ENCODE results near the gene CELF1. TPM values are rescaled to one million over a fixed set of nuclear protein-coding genes. Genes with fewer than 3 reads are reported as not detected.

The CELF1 gene
- total RNA-seq, 2 experiments from 2014 or later = 108 to 118 TPM

DNA sequence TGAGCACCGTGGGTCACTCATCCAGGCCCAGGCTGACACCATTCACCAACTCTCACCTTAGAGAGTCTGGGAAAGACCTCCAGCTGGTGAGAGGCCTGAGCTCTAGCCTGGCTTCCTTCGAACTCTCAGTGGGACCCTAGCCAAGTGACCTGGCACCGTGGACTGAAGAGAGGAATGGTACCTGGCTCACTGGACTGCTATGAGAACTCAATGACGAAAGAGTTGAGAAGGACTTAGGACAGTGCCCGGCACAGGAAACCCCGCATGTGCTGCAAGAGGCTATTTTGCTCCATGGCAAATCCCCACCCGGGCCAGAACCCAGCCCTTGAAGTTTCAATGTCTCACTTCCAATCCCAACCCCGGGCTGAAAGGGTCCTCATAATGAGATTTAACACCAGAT lies 103.4 kb downstream of the CELF1 start:
- DNase-seq (no peak), ATAC-seq (no peak)
- Mint-ChIP-seq H3K27me3 (no peaks in the 10 kb centered on the region), H3K4me3 (no peak overlapping the region), H3K9me3 (ENCODE audit: low read depth) (no peaks in the 10 kb centered on the region), H3K36me3 (peaks cover 1% of the 10 kb centered on the region), H3K27ac (no peak overlapping the region), H3K4me1 (peaks cover 4% of the 10 kb centered on the region)
- CTCF ChIA-PET = no interaction called here

DNA sequence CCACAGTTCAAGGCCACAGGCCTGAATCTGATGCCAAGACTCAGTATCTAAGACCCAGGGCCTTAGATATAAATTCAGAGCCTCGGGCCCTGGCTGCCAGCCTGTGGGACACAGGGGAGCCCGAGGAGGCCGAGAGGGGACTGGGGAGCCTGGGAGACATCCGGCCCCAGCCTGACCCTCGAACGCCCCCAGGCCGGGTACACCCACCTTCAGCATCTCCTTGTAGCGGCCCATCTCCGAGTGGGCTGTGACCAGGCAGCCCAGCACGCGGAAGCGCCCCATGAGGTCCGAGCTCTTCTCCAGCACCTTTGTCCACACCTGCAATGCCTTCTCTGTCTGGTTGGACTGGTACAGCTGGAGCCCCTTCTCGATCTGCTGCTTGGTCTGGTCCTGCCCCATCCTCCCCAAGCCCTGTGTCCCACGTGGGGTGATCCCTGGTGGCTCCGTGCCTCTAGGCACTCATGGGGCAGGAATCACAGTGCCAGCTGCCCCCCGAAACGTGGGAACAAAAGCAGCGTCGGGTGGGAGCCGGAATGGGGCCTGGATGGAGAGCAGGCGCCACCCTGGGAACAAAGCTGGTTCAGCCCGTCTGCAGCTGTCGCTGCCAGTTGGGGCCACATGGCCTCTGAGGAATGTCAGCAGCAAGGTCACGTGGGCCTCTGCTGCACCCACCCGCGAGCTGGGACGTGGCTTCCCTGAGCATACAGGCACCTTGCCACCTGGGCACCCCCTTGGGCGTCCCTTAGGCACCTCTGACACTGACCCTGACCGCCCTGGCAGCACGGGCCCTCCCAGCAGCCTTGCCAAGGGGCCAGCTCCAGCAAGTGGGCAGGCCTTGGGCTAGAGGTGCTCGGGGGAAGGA lies 104.1 kb downstream of the CELF1 start, which contains the start of gene RAPSN:
TSS of gene RAPSN (minus strand) at position 571 of the 862 bp plus-strand sequence. CDS start at position 399, 172 bp downstream.
- ATAC-seq = no peak
- H3K27ac Mint-ChIP-seq = no peak within 1 kb of the TSS

DNA sequence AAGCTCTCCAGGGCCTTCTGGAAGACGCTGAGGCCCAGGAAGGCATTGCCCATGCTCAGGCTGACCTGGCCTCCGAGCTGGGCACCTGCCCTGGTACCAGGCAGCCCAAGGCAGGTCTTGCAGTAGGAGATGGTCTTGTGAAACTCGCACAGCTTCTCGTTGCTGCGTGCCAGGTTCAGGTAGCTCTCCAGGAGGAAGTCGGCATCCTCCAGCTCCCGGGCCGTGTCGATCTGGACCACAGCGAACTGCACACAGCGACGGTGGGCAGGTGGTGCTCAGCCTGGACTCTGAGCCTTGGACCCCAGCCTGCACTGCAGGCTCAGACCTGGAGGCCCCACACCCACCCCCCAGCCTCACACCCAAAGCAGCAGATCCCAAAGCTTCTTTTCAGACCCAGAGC lies 105.0 kb downstream of the CELF1 start:
- CTCF ChIA-PET = interaction anchor here (1.2 to 1.4 kb wide), 2 partner anchors 10 to 74 kb away, joined by 3 read pairs; no protein-coding TSS in a partner anchor

More for the DNA sequence above, 104.1 kb downstream of the CELF1 start, which contains the start of gene RAPSN:
- no peak for DNase-seq
- Mint-ChIP-seq H3K27me3 (no peaks in the 10 kb centered on the region), H3K9me3 (ENCODE audit: low read depth) (no peaks in the 10 kb centered on the region), H3K4me1 (no peaks in the 10 kb centered on the region), H3K36me3 (no peaks in the 10 kb centered on the region), H3K4me3 (no peak within 1 kb of the TSS)
- CTCF ChIA-PET = interaction anchor here (1.2 to 1.4 kb wide), 2 partner anchors 9 to 75 kb away, joined by 3 read pairs; no protein-coding TSS in a partner anchor

DNA sequence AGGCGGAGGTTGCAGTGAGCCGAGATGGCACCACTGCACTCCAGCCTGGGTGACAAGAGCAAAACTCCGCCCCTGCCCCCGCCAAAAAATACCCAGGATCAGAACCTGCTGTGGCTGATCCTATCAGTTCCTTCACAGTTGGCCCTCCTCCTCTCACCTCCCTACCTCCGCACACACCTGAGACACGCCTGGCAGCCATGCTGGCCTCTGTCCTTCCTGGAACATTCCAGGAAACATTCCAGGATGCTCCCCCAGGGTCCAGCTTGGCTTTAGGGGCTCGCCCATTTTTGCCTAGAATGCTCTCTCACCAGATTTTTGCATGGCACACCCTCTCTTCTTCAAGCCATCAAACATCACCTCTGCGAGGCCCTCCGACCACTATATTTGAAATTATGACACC lies 106.1 kb downstream of the CELF1 start:
- no peaks in the 10 kb centered on the region for H3K9me3 Mint-ChIP-seq (ENCODE audit: low read depth)
- H3K4me3 Mint-ChIP-seq = no peak overlapping the region
- no peaks in the 10 kb centered on the region for H3K4me1 Mint-ChIP-seq
- CTCF ChIA-PET = no interaction called here
- ATAC-seq (no peak), DNase-seq (no peak)
- no peak overlapping the region for H3K27ac Mint-ChIP-seq
- H3K36me3 Mint-ChIP-seq = no peaks in the 10 kb centered on the region
- no peaks in the 10 kb centered on the region for H3K27me3 Mint-ChIP-seq

More for the DNA sequence above, 105.0 kb downstream of the CELF1 start:
- no peak for DNase-seq
- Mint-ChIP-seq H3K36me3 (no peaks in the 10 kb centered on the region), H3K27me3 (no peaks in the 10 kb centered on the region), H3K27ac (no peak overlapping the region), H3K4me1 (no peaks in the 10 kb centered on the region), H3K4me3 (no peak overlapping the region), H3K9me3 (ENCODE audit: low read depth) (no peaks in the 10 kb centered on the region)
- ATAC-seq = no peak

DNA sequence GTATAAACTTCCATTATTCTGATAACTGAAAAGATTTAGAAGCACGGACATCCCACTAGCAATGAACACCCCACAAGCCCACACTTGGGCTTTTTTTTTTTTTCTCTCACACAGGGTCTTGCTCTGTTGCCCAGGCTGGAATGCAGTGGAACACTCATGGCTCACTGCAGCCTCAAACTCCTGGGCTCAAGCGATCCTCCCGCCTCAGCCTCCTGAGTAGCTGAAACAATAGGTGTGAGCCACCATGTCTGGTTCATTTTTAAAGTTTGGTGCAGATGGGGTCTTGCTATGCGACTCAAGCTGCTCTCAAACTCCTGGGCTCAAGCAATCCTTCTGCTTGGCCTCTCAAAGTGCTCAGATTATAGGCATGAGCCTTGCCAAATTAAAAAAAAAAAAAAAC lies 107.1 kb downstream of the CELF1 start:
- Mint-ChIP-seq H3K9me3 (ENCODE audit: low read depth) (no peaks in the 10 kb centered on the region), H3K4me1 (no peaks in the 10 kb centered on the region), H3K36me3 (no peaks in the 10 kb centered on the region), H3K27me3 (no peaks in the 10 kb centered on the region), H3K4me3 (no peak overlapping the region), H3K27ac (no peak overlapping the region)
- ATAC-seq = no peak
- CTCF ChIA-PET = interaction anchor here (0.7 to 1.1 kb wide), 3 partner anchors 8 to 72 kb away, joined by 3 to 4 read pairs (median 3); no protein-coding TSS in a partner anchor
- DNase-seq = no peak

DNA sequence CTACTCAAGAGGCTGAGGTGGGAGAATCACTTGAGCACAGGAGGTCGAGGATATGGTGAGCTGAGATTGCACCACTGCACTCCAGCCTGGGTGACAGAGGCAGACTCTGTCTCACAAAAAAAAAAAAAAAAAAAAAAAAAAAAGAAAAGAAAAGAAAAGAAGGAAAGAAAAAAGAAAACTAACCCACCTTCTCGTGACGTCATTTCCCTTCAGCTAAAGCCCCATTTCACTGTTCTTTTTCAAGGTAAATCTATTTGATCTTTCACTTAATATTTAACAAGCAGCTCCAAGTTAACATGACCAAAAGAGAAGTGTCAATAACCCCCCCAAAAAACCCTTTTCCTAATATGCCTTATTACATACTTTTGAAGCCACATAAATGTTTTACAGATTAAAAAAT lies 109.1 kb downstream of the CELF1 start:
- no peaks in the 10 kb centered on the region for H3K9me3 Mint-ChIP-seq (ENCODE audit: low read depth)
- H3K27ac Mint-ChIP-seq = no peak overlapping the region
- DNase-seq = no peak
- no peaks in the 10 kb centered on the region for H3K4me1 Mint-ChIP-seq
- no peak for ATAC-seq
- no peaks in the 10 kb centered on the region for H3K36me3 Mint-ChIP-seq
- CTCF ChIA-PET = interaction anchor here (0.9 to 1.3 kb wide), 3 partner anchors 10 to 70 kb away, joined by 3 to 4 read pairs (median 3); no protein-coding TSS in a partner anchor
- no peaks in the 10 kb centered on the region for H3K27me3 Mint-ChIP-seq
- H3K4me3 Mint-ChIP-seq = no peak overlapping the region

DNA sequence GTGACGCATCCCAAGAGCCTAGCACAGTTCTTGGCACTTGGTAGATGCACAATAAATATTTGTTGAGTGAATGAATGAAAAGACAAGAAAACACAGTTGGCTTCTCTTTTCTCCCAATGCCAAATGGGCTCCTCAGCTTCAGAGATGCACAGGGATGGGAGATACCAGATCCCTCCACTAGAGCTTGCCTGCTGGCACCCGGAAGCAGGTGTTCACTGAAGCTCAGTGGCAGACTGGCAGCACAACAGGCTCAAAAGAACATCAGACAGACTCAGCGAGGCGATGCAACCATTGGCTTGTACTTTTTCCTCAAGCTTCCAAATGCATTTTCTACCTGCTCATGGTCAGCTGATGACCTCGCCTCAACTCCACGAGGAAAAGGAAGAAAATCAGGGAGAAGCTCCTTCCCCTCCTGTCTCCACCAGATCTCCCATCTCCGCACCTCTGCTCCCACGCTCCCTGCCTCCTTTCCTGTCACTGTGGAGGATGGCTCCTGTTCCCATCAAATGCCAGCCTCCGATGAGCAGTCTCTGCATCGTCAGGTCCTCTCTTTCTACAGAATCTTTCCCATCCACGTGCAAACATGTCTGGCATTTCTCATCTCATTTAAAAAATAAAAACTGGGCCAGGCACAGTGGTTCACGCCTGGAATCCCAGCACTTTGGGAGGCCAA lies 109.8 kb downstream of the CELF1 start:
- DNase-seq (no peak), ATAC-seq (no peak)
- Mint-ChIP-seq H3K4me1 (no peaks in the 10 kb centered on the region), H3K27me3 (no peaks in the 10 kb centered on the region), H3K36me3 (no peaks in the 10 kb centered on the region), H3K9me3 (ENCODE audit: low read depth) (no peaks in the 10 kb centered on the region), H3K4me3 (no peak overlapping the region), H3K27ac (no peak overlapping the region)
- CTCF ChIA-PET = interaction anchor here (0.6 to 1.3 kb wide), 4 partner anchors 12 to 110 kb away, joined by 3 to 4 read pairs (median 3); no protein-coding TSS in a partner anchor

DNA sequence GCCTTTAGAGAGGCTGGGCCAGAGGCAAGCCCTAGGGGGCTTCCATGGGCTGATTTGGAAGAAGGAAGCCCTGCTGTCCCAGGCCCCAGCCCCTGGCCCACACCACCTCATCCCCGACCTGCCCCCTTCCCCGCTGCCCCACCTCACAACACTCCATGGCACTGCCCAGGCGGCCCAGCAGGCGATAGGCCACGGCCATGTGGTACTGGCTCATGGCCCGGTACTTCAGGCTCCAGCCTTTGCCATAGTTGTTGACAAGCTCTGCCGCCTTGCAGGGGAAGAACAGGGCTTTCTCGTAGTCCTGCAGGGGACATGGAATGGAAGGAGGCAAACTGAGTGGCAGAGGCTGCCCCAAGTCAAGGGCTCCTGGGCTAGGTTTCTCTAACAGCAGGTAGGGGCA lies 110.4 kb downstream of the CELF1 start:
- H3K27ac Mint-ChIP-seq = no peak overlapping the region
- CTCF ChIA-PET = interaction anchor here (0.6 to 1.3 kb wide), 2 partner anchors 12 to 111 kb away, joined by 3 read pairs; no protein-coding TSS in a partner anchor
- H3K4me3 Mint-ChIP-seq = no peak overlapping the region
- H3K9me3 Mint-ChIP-seq (ENCODE audit: low read depth) = no peaks in the 10 kb centered on the region
- no peaks in the 10 kb centered on the region for H3K36me3 Mint-ChIP-seq
- no peak for ATAC-seq
- no peaks in the 10 kb centered on the region for H3K27me3 Mint-ChIP-seq
- no peak for DNase-seq
- H3K4me1 Mint-ChIP-seq = no peaks in the 10 kb centered on the region

DNA sequence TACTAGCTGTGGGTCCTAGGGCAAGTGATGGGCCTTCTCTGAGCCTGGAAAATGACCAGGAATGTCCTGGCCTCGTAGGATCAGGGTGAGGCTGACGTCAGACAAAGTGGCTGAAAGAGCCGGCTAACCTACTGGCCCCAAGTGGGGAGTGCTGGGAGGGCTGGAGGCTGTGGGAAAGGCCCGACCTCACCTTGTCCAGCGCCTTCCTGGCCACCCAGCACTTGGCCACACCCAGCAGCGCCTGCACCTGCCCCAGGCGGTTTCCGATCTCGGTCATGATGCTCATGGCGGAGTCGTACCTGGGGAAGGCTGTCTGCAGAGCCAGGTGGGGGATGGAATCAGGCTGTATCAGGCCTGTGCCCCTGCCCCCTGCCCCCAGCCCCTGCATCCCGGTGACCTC lies 111.5 kb downstream of the CELF1 start:
- H3K9me3 Mint-ChIP-seq (ENCODE audit: low read depth) = no peaks in the 10 kb centered on the region
- no peak overlapping the region for H3K4me3 Mint-ChIP-seq
- CTCF ChIA-PET = no interaction called here
- H3K36me3 Mint-ChIP-seq = no peaks in the 10 kb centered on the region
- H3K4me1 Mint-ChIP-seq = no peaks in the 10 kb centered on the region
- ATAC-seq = no peak
- H3K27ac Mint-ChIP-seq = no peak overlapping the region
- no peaks in the 10 kb centered on the region for H3K27me3 Mint-ChIP-seq
- DNase-seq = no peak

DNA sequence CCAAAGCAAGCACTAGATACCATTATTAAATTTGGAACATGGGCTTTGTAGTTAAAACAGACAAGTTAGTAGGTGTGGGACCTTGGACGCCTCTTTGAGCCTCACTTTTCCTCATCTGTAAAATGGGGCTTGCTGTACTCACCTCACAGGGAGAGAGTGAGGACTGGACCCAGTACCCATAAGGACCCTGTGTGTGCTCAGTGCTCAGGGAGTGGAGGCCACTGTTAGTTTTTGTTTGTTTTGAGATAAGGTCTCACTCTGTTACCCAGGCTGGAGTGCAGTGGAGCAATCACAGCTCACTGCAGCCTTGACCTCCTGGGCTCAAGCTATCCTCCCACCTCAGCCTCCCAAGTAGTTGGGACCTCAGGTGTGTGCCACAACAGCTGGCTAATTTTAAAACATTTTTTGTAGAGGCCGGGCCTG lies 112.9 kb downstream of the CELF1 start:
- H3K4me1 Mint-ChIP-seq = no peaks in the 10 kb centered on the region
- CTCF ChIA-PET = no interaction called here
- H3K27ac Mint-ChIP-seq = no peak overlapping the region
- no peak for ATAC-seq
- no peak overlapping the region for H3K4me3 Mint-ChIP-seq
- no peak for DNase-seq
- no peaks in the 10 kb centered on the region for H3K27me3 Mint-ChIP-seq
- no peaks in the 10 kb centered on the region for H3K9me3 Mint-ChIP-seq (ENCODE audit: low read depth)
- H3K36me3 Mint-ChIP-seq = no peaks in the 10 kb centered on the region

DNA sequence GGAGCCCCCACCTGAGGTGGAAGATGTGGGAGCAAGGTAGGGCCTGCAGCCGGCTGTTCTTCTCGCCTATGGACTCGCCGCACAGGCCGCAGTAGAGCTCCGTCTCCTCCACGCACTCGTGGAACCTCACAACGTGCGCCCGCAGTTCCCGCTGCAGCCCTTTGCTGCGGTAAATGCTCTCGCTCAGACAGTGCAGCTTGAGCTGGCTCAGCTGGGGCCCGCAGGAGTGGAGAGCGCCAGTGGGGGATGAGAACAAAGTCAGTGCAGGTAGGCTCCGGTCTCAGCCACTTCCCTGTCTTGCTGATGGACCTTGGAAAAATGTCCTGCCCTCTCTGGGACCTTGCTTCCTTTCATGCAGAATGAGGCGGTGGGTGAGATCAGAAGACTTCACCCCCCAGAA lies 114.2 kb downstream of the CELF1 start:
- no peak for ATAC-seq
- no peak overlapping the region for H3K27ac Mint-ChIP-seq
- H3K9me3 Mint-ChIP-seq (ENCODE audit: low read depth) = no peaks in the 10 kb centered on the region
- no peak for DNase-seq
- H3K4me3 Mint-ChIP-seq = no peak overlapping the region
- no peaks in the 10 kb centered on the region for H3K27me3 Mint-ChIP-seq
- H3K4me1 Mint-ChIP-seq = no peaks in the 10 kb centered on the region
- no peaks in the 10 kb centered on the region for H3K36me3 Mint-ChIP-seq
- CTCF ChIA-PET = no interaction called here

DNA sequence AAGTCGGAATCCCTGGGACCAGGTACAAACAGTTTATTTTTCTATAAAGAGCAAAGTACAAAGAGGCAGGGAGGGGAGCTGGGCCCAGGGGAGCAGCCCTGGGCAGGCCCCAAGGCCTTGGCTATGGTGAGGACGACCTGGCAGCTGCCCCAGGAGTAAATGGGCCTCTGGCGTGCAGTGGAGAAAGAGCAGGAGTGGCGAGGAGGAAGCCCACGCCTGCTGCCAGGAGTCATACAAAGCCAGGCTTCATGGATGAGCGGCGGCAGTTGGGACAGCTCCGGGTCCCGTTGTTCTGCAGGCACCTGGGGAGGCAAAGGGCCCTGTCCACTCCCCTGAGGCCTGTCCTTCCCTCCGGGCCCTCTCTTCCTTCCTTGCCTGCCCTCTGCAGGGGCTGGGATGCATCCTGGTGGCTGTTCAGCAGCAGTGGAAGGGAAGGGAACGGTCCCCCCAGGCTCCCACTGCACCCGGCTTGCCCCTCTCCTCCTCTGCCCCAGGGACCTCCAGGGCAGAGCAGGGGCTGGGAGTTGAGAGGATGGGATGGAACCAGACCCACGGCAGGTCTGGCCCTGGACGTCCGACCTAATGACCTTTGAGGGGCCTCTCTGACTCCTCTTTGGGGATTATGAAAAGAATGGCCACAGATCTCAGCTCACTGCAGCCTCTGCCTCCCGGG lies 115.0 kb downstream of the CELF1 start:
- CTCF ChIA-PET = no interaction called here
- H3K27ac Mint-ChIP-seq = no peak overlapping the region
- no peaks in the 10 kb centered on the region for H3K36me3 Mint-ChIP-seq
- DNase-seq (no peak), ATAC-seq (no peak)
- H3K4me1 Mint-ChIP-seq = no peaks in the 10 kb centered on the region
- no peak overlapping the region for H3K4me3 Mint-ChIP-seq
- H3K27me3 Mint-ChIP-seq = no peaks in the 10 kb centered on the region
- no peaks in the 10 kb centered on the region for H3K9me3 Mint-ChIP-seq (ENCODE audit: low read depth)

DNA sequence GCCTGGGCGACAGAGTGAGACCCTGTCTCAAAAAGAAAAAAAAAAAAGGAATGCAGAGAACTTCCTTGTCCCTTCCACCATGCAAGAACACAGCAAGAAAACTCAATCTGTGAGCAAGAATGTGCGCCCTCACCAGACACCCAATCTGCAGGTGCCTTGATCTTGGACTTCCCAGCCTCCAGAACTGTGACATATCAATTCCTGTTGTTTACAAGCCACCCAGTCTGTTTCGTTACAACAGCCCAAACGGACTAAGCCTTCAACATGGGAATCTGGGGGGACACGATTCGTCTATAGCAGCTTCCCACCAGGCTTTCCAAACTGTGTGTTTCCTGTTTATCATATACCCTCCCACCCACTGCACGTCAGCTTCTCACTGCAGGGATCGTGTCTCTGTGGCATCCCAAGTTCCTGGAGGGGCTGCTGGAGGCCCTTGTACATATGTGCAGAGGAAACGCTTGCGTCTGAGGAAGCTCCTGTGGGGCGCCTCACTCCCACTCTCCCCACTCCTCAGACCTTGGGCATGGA lies 115.7 kb downstream of the CELF1 start:
- CTCF ChIA-PET = no interaction called here
- ATAC-seq (no peak), DNase-seq (no peak)
- Mint-ChIP-seq H3K9me3 (ENCODE audit: low read depth) (no peaks in the 10 kb centered on the region), H3K27ac (no peak overlapping the region), H3K4me3 (no peak overlapping the region), H3K4me1 (no peaks in the 10 kb centered on the region), H3K27me3 (no peaks in the 10 kb centered on the region), H3K36me3 (no peaks in the 10 kb centered on the region)

Data from activated CD8-positive, alpha-beta memory T cell treated with anti-CD3 and anti-CD28 coated beads, Interleukin-2, amount 10 ng/mL, durations not matched to agents 7 days and 5 days (primary cell).